GM21526 (cell line): ENCODE measurements around the gene BLNK.

Experiments used
- ATAC-seq: cut with Tn5 transposase; IDR thresholded peaks from one replicate; pipeline ENCODE4 v1.9.1; 2021; ENCODE audit warnings: moderate library complexity; ENCODE audit not compliant: unreplicated experiment, low FRiP score

The BLNK gene

DNA sequence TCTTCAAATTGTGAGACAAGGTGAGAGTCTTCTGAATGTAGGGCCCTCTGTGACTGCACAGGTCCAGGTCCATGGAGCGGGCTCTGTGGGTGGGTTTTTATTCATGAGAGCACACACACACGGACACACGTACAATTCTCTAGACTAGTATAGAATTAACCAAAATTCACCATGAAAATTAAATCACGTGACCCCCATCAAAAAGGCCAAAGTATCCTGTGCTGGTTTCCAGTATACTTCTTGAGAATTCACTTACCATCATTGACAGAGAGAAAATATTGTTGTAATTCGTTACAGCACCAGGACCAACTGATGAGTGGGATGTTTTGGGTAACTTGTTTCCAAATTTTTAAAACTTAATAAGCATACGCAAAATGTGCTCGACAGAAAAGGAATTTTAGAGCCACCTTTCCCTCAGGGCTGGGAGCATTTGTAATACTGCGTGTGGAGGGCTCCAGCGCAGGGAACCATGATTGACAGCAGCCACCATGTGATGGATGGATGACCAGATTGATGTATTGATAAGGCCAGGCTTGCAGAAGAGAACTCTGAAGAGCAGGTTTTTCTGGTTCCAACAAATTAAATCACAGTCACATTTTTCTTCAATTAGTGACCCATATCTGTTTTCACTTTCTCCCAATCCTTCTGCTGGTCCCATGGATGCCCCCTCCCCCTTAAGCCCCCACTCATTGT lies 18.0 kb upstream of the BLNK start:
- ATAC-seq, result no peak

DNA sequence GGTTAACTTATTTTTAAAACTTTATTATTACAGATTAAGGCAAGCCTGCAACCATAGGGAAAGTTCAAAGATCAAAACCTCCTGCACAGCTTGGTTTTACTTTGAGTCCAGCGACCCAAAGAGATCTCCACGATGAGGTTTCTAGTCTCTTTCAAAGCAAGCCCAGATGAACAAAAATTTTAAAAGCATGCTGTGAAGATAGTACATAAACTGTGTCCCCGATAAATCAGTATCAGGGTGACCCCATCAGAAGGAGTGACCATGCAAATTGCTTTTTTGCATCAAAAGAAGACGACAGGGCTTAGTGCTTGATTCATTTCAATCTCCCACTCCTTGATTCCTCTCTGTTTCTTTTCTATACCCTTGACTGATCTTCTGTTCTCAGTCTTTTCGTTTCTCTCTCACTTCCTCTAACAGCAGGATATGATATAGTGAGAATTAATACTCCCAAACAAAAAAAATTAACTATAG lies 16.8 kb upstream of the BLNK start:
- peak; percentile 59 for ATAC-seq

DNA sequence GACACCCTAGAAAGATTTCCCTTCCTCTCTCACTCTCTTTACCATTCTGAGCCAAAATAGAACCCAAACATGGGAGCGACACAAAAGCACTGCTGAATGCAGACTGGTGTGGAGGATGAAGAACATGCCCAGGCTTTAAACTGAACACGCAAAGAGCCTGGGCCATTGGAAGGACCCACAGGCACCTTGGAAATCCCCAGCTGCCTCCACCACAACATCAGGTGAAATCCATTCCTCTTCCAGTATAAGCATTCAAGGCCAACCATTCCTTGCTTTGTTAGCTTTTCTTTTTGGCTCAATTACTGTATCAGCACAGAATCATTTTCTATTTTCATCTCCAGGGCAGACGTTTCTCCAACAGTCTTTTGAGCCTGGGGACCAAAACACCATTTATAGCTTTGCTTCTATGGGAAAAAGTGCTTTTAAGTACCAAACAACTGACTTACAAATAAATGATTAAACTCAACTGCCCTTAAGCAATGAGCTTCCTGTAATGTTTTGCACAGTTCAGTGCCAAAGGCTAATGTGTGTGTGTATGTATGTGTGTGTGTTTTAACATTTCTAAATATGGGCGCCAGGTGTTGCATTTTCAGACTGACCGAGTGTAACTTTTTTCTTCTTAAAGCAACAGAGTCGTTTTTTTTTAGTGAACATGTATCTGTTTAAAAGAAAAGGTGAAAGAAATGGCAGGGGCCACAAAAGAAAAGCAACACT lies 16.2 kb upstream of the BLNK start:
- ATAC-seq, result peak; percentile 57

DNA sequence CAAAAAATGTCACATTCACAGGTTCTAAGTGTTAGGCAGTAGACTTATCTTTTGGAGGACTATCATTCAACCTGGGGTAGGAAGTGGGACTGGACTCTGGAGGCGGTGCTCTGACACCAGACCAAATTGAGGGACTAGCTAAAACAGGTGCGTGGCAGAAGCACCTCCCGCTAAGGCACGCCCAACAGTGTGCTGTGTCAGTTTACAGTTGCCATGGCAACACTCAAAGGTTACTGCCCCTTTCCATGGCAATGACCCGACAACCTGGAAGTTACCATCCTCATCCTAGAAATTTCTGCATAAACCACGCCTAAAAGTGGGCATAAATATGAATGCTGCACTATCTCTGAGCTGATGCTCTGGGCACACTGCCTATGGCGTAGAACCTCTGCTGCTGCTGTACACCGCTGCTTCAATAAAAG lies 14.0 kb upstream of the BLNK start:
- no peak for ATAC-seq

DNA sequence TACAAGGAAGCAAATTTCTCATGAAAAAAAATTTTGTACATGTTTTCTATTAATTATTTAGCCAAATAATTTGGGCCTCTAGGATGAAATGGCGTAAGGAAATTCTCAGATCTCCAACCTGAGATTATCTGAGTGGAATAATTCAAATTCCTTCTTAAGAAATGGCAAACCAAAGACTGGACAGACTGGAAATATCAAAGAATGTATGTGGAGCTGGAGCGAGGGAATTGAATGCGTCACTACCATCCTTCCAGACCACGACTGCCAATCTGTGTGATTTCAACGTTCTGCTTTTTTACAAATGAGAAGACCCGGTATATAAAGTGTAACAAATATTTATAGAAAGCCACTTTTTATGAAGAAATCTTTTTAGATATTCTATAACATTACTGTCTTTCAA lies 12.4 kb upstream of the BLNK start:
- ATAC-seq, result no peak

DNA sequence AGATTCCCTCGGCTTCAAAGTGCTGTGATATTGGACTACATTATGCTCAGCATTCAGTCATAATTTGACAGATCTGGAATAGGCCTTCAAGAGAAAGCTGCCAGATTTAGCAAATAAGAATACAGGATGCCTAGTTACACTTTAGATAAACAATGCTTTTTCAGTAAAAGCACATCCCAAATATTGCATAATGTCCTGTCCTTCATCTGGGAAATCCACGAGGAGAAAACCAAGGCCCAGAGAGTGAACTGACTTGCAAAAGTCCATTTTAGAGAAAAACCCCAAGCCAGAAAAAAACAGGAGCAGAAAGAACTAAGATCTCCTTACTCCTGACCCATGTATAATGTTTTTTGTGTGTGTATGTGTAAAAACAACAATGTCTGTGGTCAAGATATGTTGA lies 12.0 kb upstream of the BLNK start:
- no peak for ATAC-seq

DNA sequence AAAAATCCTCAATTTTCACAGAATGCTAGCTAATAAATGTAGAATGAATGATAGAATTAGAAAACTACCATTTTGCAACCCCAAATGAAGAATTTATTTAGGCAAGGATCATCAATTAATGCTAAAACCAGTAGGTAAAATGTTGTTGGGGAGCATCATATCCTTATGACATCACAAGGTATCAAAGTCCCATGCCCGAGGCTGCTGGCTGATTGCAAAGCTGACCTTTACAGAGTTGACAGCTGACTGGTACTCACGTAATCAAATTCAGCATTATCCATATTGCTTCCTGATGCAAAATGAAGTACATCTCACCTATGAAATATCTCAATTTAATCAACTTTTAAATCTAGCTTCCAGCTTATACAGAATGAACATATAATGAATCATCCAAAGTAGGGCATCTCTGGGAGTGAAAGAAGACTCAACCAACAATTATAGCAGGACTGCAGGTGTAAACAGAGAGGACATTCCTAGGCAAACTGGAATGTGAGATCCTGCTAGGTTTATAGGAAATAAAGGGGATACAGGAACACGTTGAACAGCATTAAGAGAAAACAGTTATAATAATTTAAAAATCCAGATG lies 10.2 kb upstream of the BLNK start:
- no peak for ATAC-seq

DNA sequence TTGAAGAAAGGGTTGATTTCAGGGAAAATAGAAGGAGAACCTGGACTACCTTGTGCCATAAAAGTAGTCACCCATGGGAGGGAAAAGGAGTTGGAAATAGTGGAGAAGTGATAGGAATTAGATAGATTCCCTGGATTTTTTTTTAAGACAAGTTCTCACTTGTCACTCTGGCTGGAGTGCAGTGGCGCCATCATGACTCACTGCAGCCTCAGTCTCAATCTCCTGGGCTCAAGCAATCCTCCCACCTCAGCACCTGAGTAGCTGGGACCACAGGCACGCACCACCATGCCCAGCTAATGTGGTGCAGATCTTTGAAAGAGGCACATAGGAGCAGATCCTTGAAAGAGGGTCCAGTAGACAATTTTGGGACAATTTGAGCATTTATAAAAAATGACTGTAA lies 9.5 kb upstream of the BLNK start:
- no peak for ATAC-seq

DNA sequence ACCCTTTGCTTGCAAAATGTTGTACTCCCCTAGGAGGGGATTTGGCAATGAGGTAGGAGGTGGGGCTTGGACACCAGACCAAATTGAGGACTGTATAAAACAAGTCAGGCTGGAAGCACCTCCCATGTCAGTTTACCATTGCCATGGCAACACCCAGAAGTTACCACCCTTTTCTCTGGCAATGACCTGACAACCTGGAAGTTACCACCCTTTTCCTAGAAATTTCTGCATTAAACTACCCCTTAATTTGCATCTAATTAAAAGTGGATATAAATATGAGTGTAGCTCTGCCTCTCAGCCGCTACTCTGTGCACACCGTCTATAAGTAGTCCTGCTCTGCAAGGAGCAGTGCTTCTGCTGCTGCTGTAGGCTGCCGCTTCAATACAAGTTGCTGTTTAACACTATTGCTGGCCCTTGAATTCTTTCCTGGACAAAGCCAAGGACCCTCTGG lies 7.8 kb upstream of the BLNK start:
- ATAC-seq, result no peak

DNA sequence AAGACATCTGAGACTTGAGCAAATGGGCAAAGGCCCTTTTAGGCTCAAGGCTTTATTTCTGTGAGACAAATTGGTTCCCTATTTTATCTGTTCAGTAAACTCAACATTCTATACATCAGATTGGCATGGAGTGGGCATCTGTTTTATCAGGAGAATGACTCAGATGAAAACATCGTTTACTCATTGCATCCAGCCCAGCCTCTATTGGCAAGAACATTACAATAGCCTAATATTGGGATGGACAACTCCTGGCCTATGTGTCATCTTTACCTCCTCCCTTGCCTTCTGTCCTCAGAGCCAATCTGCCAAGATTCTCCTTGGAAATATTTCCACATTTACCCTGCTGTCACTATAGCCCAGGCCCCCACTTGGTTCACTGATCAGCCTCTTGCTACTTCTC lies 5.5 kb upstream of the BLNK start:
- no peak for ATAC-seq

DNA sequence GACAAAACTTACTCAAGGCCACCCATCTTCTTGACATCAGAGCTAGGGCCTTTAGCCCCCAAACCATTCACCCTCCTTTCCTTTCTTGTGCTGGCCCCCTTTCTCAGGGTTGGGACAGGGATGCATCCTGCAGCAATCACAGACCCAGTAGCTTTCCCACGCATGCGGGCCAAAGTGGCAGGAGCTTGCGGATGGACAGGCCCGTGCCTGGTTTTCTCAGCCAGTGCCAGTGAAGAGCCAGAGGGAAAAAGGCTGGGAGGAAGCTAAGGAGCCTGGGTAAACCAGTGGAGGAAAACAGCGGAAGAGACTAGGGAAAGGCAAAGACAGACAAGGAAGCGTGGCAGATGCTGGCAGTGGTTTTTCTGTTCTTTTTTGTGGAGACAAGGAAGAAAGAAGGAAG lies 5.1 kb upstream of the BLNK start:
- no peak for ATAC-seq

DNA sequence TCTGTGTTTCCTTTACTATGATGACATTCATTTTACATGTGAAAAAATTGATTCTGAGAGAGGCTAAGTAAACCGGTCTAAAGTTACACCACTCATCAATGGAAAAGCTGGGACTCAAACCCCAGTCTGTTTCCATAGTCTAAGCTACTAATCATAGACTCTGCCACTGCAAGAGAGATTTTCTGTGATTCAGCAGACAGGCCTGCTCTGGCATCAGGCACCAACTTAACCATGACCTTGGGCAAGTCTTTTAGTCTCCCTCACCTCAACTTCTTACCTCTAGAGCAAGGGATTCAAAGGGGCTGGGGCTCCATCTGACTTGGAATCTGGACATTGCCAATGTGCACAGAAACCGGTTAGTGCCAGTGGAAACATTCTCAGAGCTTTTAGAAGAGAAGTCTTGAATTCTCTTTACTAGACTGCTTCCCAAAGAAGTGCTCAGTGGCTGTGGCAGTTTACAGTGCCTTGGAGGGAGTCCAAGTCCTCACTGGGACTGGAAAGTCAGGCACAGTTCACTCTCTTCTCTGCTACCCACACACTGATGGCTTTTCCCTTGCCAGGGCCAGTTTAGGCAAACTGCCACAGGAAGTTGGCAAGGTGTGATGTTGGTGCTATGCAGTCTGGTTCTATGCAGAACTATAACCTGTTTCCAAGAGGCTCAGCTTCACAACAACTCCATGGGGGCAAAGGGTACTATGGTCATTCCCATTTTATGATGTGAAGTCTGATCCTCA lies 4.5 kb upstream of the BLNK start:
- no peak for ATAC-seq

DNA sequence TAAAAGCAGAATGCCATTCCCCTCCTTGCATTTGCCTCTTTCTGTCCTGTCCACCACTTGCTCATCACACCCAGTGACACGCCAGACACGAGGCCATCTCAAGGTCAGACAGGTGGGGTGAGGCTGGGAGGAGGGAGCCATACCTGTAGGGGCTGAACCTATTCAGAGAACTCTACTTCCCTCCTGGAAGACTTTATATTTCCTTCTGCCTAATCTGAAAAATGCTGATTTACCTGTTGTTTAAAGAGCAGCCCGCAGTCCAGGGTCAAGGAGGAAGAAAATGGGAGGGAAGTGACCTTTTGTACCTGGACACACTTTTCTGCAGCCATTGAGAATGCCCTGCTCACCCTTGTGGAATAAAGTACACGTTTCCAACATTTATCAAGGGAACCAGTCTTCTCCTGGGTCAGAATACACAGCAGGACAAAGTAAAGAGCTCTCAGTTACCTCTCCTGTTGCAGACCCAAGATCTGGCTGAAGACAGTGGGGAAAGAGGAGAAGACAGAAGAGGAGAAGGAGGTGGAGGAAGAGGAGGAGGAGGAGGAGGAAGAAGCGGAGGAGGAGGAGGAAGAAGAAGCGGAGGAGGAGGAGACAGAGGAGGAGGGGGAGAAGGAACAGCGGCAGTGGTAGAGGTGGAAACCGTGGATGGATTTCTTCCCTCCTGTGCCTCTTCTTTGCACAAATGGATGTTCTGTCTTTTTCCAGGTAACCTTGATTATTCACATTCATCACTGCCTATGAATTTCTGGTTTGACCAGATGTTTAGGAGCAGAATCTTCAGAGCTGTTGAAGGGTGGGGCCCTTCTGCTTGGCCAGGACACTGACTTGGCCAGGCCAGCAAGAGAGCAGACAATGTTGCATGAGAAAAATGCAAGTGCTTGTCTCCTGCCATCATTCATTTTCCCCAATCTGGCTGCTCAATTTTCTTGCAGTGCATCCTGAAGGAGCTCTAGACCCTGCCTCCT lies 1.2 kb upstream of the BLNK start:
- ATAC-seq, result no peak

DNA sequence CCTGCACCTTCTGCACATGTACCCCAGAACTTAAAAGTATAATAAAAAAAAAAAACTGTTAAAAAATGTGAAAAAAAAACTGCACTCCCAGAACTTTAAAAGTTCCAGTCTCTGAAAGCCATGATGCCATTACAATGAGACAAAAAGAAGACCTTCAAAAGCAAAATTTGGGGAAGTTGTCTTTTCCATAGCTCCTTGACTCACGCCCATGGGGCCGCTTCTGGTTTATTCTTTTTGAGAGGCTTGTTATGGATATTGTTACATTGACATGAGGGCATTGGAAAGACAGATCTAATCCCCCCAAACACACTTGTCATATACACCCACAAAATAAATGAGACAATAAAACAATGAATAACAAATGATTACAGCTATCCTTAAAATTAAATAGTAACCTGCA lies 798 bp downstream of the BLNK start:
- ATAC-seq, result no peak

DNA sequence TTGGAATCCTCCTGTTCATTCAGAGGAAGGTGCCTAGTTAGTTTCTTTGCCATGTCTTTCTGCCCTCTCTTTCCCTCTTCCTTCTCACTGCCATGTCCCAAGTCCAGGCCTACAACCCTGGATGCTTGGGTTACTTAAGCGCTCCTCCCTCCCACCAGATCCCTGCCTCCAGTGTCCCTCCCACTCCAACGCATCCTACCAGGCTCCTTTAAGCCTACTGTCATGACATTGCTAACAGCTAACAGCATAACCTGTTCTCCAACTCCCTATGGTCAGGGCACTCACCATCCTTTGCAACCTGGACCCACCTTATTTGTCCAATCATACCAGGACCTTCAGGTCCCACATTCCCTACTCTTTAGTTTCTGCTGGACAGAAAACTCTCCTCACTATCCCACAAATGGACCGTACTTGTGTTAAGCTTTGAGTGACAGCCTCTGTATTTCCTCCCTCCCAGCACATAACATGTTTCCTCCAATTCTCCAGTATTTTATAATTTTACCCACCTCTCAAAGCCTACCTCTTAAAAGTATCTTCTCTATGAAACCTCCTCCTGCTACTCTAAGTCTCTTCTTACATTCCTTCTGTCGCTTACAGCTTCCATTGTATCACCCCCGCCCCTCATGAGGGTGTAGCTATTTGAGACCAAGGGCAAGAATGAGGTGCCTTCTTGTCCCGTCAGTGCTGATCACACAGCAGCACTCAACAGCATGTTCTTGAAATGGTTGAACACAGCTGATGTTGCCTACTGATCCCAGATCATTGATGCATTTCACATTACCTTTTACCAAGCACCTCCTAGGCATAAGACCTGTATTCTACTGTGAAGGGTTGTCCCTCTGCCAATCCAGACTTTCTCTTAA lies 1.7 kb downstream of the BLNK start:
- no peak for ATAC-seq

DNA sequence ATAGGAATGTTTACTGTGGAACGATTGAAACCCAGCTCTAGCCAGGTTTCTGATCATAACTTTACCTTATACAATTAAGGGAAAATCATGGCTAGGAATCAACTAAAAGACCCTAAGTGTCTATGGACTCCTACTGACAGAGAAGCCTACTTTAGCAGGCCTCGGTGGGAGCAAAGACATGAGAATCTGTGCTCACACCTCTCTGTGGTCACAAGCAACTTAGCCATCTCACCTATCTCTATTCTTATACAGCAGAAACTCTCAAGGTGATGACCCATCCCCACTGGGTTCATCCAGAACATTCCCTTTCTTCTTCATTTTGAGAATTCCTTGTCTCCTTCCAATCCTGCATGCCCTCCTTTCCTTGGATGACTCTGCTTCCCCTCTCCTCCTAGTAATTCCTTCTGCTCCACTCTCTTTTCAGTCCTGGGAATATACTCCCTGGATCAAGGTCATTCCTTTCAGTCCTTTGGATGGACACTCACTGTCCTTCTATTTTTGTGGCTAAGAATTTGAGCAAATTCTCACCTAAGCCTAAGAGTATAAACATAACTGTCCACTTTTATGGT lies 2.9 kb downstream of the BLNK start:
- ATAC-seq, result no peak

DNA sequence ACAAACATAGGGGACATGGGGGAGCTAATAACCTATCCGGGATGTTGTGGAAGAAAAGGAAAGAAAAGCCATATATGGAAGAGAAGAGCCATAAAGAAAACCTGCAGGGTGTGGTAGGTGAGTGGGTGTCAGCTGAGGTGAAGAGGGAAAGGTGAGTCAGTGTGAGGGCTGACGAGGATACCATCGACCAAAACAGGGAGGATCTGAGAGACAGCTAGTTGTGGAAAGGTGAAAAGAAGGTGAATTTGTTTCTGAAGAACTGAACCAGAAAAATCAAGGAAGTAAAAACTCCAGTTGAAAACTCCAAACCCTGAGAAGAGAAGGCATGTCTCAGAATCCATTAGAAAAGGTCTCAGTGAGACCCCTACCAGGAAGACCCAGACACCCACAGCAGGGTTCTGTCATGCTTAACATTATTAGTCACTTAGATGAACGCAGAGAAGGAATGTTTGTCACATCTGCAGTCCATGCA lies 4.1 kb downstream of the BLNK start:
- no peak for ATAC-seq

DNA sequence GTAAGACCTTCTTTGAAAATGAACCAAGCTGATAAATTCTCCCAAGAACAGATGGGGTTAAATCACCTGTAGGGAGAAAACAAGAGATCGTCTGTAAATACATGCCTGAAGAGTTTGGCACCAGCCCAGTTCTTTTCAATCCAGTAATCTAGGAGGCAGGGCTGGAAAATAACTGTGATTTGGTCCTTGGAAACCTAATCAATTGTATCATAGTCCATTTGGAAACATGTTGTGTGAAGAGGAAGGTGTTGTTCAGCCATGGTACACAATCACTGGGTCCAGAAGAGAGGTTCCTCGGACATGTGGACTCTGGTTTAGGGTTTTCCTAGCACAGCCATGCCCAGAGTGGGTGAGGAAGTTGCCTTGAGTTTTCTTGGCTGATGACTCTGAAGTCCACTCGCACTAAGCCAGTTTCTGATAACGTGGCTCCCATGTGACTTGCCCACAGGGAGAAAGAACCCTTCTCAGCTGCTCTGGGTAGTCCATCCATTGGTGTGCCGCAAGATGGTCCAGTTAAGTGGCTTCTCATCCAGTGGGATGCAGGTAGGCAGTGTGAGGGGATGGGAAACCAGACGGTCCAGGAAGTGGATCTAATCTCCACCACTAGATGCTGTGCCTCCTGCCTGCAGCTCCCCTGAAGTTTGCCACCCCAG lies 5.1 kb downstream of the BLNK start:
- no peak for ATAC-seq
